Activated CD4-positive, alpha-beta memory T cell treated with anti-CD3 and anti-CD28 coated beads, Interleukin-2, amount 10 ng/mL, durations not matched to agents 7 days and 5 days (primary cell): Measurements from ENCODE around the gene ANO2. TPM values are rescaled to one million over a fixed set of nuclear protein-coding genes. Genes with fewer than 3 reads are reported as not detected.

Source experiments
- CTCF ChIA-PET: fragments of 350-600 bp; sonication (Branson Sonifier 250); formaldehyde crosslinking; loops from one replicate; lab custom pipeline; 2021; ENCODE audit warnings: antibody characterized with exemption, inconsistent platforms; lab: Charles Lee
- POLR2A ChIA-PET: fragments of 350-600 bp; sonication (Branson Sonifier 250); formaldehyde crosslinking; loops from one replicate; lab custom pipeline; 2021; ENCODE audit warnings: antibody characterized with exemption; lab: Charles Lee
- DNase-seq: peaks from one replicate; pipeline ENCODE4 v3.0.0-alpha.2; 2020
- H3K27ac Mint-ChIP-seq: one replicate; pipeline ENCODE4 v1.8.0; 2021; ENCODE audit warnings: mild to moderate bottlenecking, mixed read lengths
- H3K27me3 Mint-ChIP-seq: one replicate; pipeline ENCODE4 v1.8.0; 2021; ENCODE audit warnings: mixed read lengths
- H3K36me3 Mint-ChIP-seq: one replicate; pipeline ENCODE4 v1.8.0; 2021; ENCODE audit warnings: low read depth, mixed read lengths
- H3K4me1 Mint-ChIP-seq: one replicate; pipeline ENCODE4 v1.8.0; 2021; ENCODE audit warnings: mixed read lengths
- H3K4me3 Mint-ChIP-seq: one replicate; pipeline ENCODE4 v1.8.0; 2021; ENCODE audit warnings: mild to moderate bottlenecking, mixed read lengths
- H3K9me3 Mint-ChIP-seq: one replicate; pipeline ENCODE4 v1.8.0; 2021; ENCODE audit warnings: mixed read lengths
- total RNA-seq, 2 experiments: library from RNA; stranded (reverse); gene quantifications; one replicate each; pipeline ENCODE4 v1.2.3, GENCODE V29; 2021

ANO2 gene
- total RNA-seq, result not detected

- no peak for DNase-seq
- no peak within 1 kb of the TSS for H3K4me3 Mint-ChIP-seq
- no peaks in the 10 kb centered on the region for H3K36me3 Mint-ChIP-seq
- peaks cover 2% of the 10 kb centered on the region for H3K4me1 Mint-ChIP-seq
- H3K9me3 Mint-ChIP-seq, result no peaks in the 10 kb centered on the region
- H3K27me3 Mint-ChIP-seq, result peaks cover 57% of the 10 kb centered on the region
- CTCF ChIA-PET, result no interaction called here
- POLR2A ChIA-PET, result interaction anchor here (0.8 kb wide), 1 partner anchor 282 kb away, joined by 3 read pairs; no protein-coding TSS in a partner anchor
- no peak within 1 kb of the TSS for H3K27ac Mint-ChIP-seq
Observed at GRCh38 chr12:5945071-5946008, at the start of gene ANO2. Gene ANO2 (minus strand): TSS chr12:5945259. CDS start chr12:5945217, 42 bp downstream.

DNA sequence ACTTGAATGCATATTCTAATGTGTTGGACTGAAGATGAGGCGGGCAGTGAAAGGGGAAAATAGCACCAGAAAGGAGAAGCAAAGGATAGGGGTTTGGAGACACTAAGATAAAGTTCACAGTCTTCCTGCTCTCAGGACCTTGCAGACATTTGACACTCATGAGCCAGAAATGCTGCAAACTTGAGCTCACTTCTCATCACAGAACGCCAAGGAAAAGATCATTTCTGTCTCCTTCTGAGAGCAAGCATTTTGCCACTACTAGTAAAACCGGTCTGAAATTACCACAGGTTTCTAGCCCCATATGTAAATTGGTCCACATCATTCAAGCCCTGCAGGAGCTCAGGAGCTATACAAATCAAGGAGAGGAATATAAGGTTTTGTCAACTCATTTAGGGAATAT, 44.6 kb upstream of the ANO2 start:
- POLR2A ChIA-PET, result no interaction called here

GRCh38 chr12:5988659-5989116, 43.6 kb upstream of the ANO2 start:
- H3K4me1 Mint-ChIP-seq, result no peaks in the 10 kb centered on the region
- peak; percentile 76 for DNase-seq
- no peak overlapping the region for H3K4me3 Mint-ChIP-seq
- CTCF ChIA-PET, result interaction anchor here (0.6 to 5.9 kb wide), 19 partner anchors 8 to 299 kb away, joined by 3 to 129 read pairs (median 4); no protein-coding TSS in a partner anchor
- H3K27me3 Mint-ChIP-seq, result peaks cover 3% of the 10 kb centered on the region
- no peak overlapping the region for H3K27ac Mint-ChIP-seq
- POLR2A ChIA-PET, result no interaction called here
- no peaks in the 10 kb centered on the region for H3K36me3 Mint-ChIP-seq
- H3K9me3 Mint-ChIP-seq, result no peaks in the 10 kb centered on the region

More for the DNA sequence above, 44.6 kb upstream of the ANO2 start:
- CTCF ChIA-PET, result interaction anchor here (1.6 to 5.9 kb wide), 6 partner anchors 12 to 295 kb away, joined by 3 to 129 read pairs (median 14); no protein-coding TSS in a partner anchor
- Mint-ChIP-seq H3K9me3 (no peaks in the 10 kb centered on the region), H3K4me3 (no peak overlapping the region), H3K36me3 (no peaks in the 10 kb centered on the region), H3K27me3 (peaks cover 3% of the 10 kb centered on the region), H3K4me1 (no peaks in the 10 kb centered on the region), H3K27ac (no peak overlapping the region)
- DNase-seq, result no peak

- H3K27me3 Mint-ChIP-seq, result peaks cover 3% of the 10 kb centered on the region
- ChIA-PET POLR2A (no interaction called here), CTCF (interaction anchor here (0.6 to 5.9 kb wide), 17 partner anchors 8 to 300 kb away, joined by 3 to 129 read pairs (median 4); no protein-coding TSS in a partner anchor)
- H3K4me1 Mint-ChIP-seq, result no peaks in the 10 kb centered on the region
- no peaks in the 10 kb centered on the region for H3K9me3 Mint-ChIP-seq
- DNase-seq, result no peak
- no peak overlapping the region for H3K4me3 Mint-ChIP-seq
- H3K27ac Mint-ChIP-seq, result no peak overlapping the region
- H3K36me3 Mint-ChIP-seq, result no peaks in the 10 kb centered on the region
Observed at GRCh38 chr12:5988088-5988487, 43.0 kb upstream of the ANO2 start.

DNA sequence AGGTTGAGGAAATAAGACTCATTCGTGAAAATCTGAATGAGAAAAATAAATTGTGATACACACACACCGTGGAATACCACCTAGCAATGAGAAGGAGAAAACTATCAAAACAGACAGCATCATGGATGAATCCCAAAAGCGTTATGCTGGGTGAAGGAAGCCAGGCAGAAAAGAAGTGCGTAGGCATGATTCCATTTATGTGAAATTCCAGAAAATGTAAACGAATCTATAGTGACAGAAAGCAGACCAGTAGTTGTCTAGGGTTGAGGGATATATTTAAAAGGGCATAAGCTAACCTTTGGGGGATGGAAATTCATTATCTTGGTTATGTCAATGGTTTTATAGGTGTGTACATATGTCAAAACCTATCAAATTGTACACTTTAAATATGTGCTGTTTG, 42.5 kb upstream of the ANO2 start:
- no peak for DNase-seq
- Mint-ChIP-seq H3K9me3 (no peaks in the 10 kb centered on the region), H3K27me3 (peaks cover 3% of the 10 kb centered on the region), H3K4me1 (no peaks in the 10 kb centered on the region), H3K36me3 (no peaks in the 10 kb centered on the region), H3K4me3 (no peak overlapping the region), H3K27ac (no peak overlapping the region)
- CTCF ChIA-PET, result interaction anchor here (0.9 to 5.9 kb wide), 9 partner anchors 9 to 297 kb away, joined by 3 to 129 read pairs (median 8); no protein-coding TSS in a partner anchor
- POLR2A ChIA-PET, result no interaction called here

DNA sequence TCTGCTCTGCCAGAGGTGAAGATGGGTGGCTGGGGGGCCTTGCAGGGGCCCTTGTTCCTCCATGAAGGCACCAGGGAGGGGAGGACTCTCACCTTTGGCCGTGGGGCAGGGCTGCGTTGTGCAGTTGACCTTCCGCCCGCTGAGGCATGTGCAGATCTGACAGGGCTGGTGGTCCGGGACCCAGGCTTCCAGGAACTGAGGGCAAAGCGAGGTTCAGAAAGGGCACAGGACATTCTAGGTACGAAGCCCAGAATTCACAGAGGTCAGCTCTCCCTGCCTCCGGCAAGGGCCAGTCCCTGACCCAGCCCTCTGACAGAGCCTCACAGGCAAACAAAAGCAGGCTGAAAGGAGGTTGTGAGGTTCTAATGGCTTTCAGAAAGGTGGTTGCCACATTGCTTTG, 40.4 kb upstream of the ANO2 start:
- CTCF ChIA-PET, result no interaction called here
- Mint-ChIP-seq H3K4me1 (no peaks in the 10 kb centered on the region), H3K4me3 (no peak overlapping the region), H3K27ac (no peak overlapping the region), H3K9me3 (no peaks in the 10 kb centered on the region), H3K36me3 (no peaks in the 10 kb centered on the region), H3K27me3 (peaks cover 3% of the 10 kb centered on the region)
- no peak for DNase-seq
- POLR2A ChIA-PET, result no interaction called here

- DNase-seq, result no peak
- POLR2A ChIA-PET, result no interaction called here
- peaks cover 3% of the 10 kb centered on the region for H3K27me3 Mint-ChIP-seq
Observed at GRCh38 chr12:5984873-5985272, 39.8 kb upstream of the ANO2 start.

GRCh38 chr12:5982106-5982505, 37.0 kb upstream of the ANO2 start:
- POLR2A ChIA-PET, result no interaction called here
- H3K4me1 Mint-ChIP-seq, result no peaks in the 10 kb centered on the region
- H3K9me3 Mint-ChIP-seq, result no peaks in the 10 kb centered on the region
- no peak overlapping the region for H3K27ac Mint-ChIP-seq
- DNase-seq, result no peak
- no peak overlapping the region for H3K4me3 Mint-ChIP-seq
- H3K27me3 Mint-ChIP-seq, result no peaks in the 10 kb centered on the region
- H3K36me3 Mint-ChIP-seq, result no peaks in the 10 kb centered on the region
- CTCF ChIA-PET, result no interaction called here

More at GRCh38 chr12:5984873-5985272, 39.8 kb upstream of the ANO2 start:
- CTCF ChIA-PET, result no interaction called here
- Mint-ChIP-seq H3K27ac (no peak overlapping the region), H3K36me3 (no peaks in the 10 kb centered on the region), H3K4me1 (no peaks in the 10 kb centered on the region), H3K9me3 (no peaks in the 10 kb centered on the region), H3K4me3 (no peak overlapping the region)

- Mint-ChIP-seq H3K36me3 (no peaks in the 10 kb centered on the region), H3K4me3 (no peak overlapping the region), H3K27me3 (peaks cover 4% of the 10 kb centered on the region), H3K27ac (no peak overlapping the region), H3K4me1 (no peaks in the 10 kb centered on the region), H3K9me3 (no peaks in the 10 kb centered on the region)
- ChIA-PET POLR2A (no interaction called here), CTCF (interaction anchor here (0.7 to 3.9 kb wide), 2 partner anchors 11 to 310 kb away, joined by 4 to 13 read pairs; no protein-coding TSS in a partner anchor)
- DNase-seq, result no peak
Observed at GRCh38 chr12:5977556-5977955, 32.5 kb upstream of the ANO2 start.

DNA sequence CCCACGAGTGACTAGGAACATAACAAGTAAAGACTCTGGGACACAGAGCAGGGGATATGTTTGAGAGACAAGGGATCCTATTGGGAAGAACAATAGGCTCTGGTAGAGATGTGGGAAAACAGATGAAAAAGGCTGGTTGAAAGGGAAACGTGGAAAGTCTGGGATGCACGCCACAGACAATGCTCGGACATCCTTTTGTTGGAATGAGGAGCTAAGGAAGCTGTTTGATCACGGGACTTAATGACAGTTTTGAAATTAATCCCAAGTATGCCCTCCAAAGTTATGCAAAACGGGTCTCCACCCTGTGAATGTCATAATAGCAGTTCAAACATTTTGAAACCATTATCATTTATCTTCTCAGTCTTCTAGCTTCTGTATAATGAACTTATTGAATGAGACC, 31.7 kb upstream of the ANO2 start:
- Mint-ChIP-seq H3K27me3 (peaks cover 4% of the 10 kb centered on the region), H3K4me1 (no peaks in the 10 kb centered on the region), H3K4me3 (no peak overlapping the region), H3K36me3 (no peaks in the 10 kb centered on the region), H3K27ac (no peak overlapping the region), H3K9me3 (no peaks in the 10 kb centered on the region)
- CTCF ChIA-PET, result interaction anchor here (3.9 kb wide), 1 partner anchor 12 kb away, joined by 13 read pairs; no protein-coding TSS in a partner anchor
- POLR2A ChIA-PET, result no interaction called here
- DNase-seq, result no peak

- no peak overlapping the region for H3K4me3 Mint-ChIP-seq
- DNase-seq, result no peak
- no peaks in the 10 kb centered on the region for H3K36me3 Mint-ChIP-seq
- H3K4me1 Mint-ChIP-seq, result no peaks in the 10 kb centered on the region
- POLR2A ChIA-PET, result no interaction called here
- no peaks in the 10 kb centered on the region for H3K9me3 Mint-ChIP-seq
- H3K27me3 Mint-ChIP-seq, result peaks cover 4% of the 10 kb centered on the region
- H3K27ac Mint-ChIP-seq, result no peak overlapping the region
- CTCF ChIA-PET, result interaction anchor here (3.9 kb wide), 1 partner anchor 12 kb away, joined by 13 read pairs; no protein-coding TSS in a partner anchor
Observed at GRCh38 chr12:5976196-5976595, 31.1 kb upstream of the ANO2 start.

DNA sequence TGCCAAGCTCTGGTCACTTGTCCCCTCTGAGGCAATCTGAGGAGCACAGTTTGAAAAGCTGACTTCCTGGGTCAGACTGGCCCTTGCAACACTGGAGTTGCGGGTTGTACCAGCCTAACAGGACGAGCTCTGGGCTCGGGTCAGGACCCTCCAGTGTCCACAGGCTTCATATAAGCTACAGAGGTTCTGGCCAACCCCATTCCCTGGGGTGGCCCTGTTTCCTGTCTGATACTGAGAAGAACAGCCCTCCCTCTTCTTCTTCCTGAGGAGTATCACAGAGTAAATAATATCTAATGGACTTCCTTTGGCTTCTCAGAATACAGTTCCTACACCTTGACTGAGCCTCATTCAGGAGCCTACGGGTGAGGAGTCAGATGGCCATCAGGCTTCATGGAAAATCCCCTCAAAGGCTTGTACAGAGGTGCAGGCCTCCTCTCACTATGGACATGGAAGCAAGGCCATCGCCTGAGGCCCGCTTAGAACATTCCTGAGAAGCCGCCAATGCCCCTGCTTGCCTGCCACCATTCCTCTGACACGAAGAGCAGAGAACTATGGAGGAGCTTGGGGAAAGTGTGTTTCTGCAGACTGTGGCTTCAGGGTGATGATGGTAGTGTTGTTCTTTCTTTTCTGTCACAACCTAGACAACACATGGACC, 28.5 kb upstream of the ANO2 start:
- H3K27ac Mint-ChIP-seq, result no peak overlapping the region
- no peak overlapping the region for H3K4me3 Mint-ChIP-seq
- ChIA-PET CTCF (interaction anchor here (0.6 kb wide), 1 partner anchor 23 kb away, joined by 4 read pairs; no protein-coding TSS in a partner anchor), POLR2A (no interaction called here)
- H3K27me3 Mint-ChIP-seq, result peaks cover 7% of the 10 kb centered on the region
- H3K9me3 Mint-ChIP-seq, result no peaks in the 10 kb centered on the region
- H3K36me3 Mint-ChIP-seq, result no peaks in the 10 kb centered on the region
- H3K4me1 Mint-ChIP-seq, result no peaks in the 10 kb centered on the region
- DNase-seq, result no peak

GRCh38 chr12:5972387-5972786, 27.3 kb upstream of the ANO2 start:
- no peaks in the 10 kb centered on the region for H3K4me1 Mint-ChIP-seq
- ChIA-PET POLR2A (no interaction called here), CTCF (no interaction called here)
- H3K27me3 Mint-ChIP-seq, result peaks cover 7% of the 10 kb centered on the region
- H3K9me3 Mint-ChIP-seq, result no peaks in the 10 kb centered on the region
- H3K4me3 Mint-ChIP-seq, result no peak overlapping the region
- DNase-seq, result no peak
- no peaks in the 10 kb centered on the region for H3K36me3 Mint-ChIP-seq
- H3K27ac Mint-ChIP-seq, result no peak overlapping the region
